HG03439 (cell line): ENCODE results near the gene COL19A1.
A peak's percentile ranks its signal among the peaks of the same experiment; 100 is the strongest.
"Not testable (repeated sequence)": the region's sequence is repeated elsewhere in the genome, so short reads cannot be mapped to it uniquely, and the experiment has no call there.

Source experiments
- ATAC-seq: cut with Tn5 transposase; IDR thresholded peaks from one replicate; pipeline ENCODE4 v1.9.1; 2021; ENCODE audit warnings: mild to moderate bottlenecking, moderate library complexity; ENCODE audit not compliant: unreplicated experiment

Gene COL19A1

DNA sequence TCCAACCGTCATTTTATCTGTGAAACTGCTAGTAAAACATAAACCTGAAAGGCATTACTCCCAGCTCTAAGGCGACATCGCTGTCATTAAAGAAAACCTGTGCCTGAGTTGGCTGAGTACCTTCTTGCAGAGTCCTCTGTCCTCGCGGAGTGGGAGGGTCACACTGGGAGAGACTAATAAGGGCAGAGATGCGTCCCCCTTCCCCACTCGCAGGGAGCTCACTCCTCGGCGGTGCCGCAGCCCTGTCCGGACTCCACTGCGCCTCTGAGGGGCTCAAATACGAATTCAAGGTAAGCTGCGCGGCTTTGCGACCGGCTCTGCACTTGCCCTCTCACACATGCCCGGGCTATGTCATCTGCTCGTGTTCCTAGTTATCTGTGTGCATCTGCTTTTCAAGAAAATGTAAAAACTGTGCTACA lies at the start of gene COL19A1:
COL19A1 (plus strand) TSS at position 206 of the 419 bp plus-strand sequence. CDS start 13,012 bp downstream, outside the sequence.
- ATAC-seq, result peak; percentile 61

DNA sequence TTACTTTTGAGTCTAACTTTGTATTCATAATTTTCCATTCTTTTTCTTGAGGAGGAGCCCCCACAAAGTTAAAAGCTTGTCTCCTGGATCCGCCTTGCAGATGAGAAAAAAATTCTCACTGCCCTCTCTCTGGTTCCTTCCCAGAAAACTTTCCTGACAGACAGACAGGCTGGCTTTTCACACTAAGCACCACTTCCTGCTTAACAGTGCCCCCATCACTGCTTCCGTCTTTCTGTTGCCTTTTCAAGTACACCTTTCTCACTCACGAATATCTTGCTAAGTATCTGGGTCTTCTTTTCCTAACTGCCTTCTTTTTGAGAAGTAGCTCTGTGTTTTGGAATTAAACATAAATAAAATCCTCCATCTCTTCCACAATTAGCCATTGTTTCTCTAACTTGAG lies 49.8 kb upstream of the COL19A1 start:
- ATAC-seq, result peak; percentile 47

DNA sequence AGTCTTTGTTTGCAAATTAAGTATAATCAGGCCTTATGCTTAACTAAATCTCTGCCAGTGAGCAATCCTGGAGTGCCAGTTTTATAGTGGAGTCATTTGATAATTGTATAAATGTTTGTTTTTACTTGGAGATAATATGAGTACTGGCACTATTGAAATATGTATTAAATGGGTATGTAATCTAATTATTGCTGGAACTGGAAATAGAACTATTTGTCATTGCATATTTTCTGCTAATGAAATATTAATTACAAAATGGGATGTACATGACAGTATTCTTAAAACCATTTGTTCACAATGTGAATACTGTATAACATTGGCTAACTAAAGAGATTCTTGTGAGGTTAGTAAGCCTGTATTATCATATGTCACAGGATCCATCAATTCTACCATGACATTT lies 49.0 kb upstream of the COL19A1 start:
- no peak for ATAC-seq

DNA sequence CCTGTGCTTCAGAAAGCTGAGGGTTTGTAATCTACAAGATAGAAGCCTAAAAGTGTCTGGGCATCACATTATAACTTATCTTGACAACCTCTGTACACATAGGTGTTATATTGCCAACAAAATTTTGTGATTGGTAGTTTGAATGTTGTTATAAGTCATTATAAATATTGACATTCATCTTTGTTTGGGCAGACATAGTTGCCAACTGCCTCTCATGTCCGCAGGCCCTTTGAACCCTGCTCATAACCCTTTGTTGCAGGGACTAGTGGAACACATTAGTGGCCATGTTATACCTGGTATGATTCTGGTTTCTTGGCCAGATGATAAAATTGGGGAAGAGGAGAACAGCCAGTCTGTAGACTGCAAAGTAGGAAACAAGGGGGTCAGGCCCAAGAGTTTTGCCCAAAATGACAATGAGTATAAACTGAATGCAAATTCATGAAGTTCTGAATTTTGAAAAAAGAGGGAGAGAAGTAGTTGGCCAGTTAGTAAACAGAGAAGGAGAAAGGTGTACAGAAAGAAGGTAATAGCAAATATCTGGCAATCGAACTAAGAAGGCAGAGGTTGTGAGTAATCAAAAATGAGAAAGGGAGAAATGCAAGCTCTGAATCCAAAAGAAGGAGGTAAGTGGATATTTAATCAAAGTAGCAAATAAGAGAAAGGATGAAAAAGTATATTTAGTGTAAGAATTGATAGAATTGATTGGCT lies 48.0 kb upstream of the COL19A1 start:
- ATAC-seq, result no peak

DNA sequence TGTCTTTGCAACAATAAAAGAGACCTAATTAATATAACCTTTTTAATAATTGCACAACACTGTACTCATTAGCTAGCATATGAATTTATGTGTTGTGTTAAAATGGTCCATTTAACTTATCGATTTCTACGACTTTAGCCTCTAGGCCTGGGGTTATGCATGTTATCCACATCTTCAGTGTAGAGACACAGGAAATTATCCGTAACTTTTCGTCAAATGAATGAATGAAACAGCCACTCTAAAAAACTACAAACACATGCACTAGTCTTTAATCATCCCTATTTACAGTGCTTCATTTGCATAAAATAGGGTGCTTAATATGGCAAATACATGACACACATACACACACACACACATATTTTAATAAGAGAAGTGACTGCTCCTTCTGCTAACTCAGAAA lies 47.2 kb upstream of the COL19A1 start:
- no peak for ATAC-seq

DNA sequence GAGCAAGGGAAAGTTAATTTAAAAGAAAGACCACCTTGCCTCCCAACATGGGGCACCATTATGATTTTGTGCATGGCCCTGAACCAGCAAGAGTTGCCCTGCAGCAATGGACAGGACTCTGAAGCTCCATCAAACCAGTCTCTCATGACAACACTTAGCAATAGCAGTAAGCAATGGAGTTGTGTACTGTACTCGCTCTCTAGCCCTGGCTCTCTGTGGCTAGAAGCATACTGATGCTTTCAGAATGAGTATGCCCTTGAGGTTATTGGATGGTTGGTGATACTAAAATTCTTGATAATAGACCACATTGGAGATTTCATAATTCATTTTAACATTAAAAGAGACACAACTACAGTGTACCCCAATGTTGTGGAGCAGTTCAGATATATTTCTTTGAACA lies 46.3 kb upstream of the COL19A1 start:
- no peak for ATAC-seq

DNA sequence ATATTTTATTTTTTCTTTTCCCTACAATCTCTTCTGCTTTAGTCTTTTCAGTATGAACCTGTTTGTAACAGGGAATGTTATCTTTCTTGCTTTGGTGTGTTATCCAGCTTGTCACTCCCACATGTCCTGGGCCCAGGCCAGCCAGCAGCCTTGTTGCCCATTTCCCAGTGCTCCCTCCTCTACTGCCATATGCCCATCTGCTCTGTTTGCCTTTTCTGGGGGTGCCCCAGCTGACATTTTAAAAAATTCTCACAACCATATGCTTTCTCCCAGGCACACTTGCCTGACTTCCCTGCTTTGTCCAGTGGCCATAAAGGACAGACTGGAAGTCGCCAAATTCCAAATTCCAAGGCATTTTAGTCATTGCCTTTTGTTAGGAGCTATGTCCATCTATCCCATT lies 45.9 kb upstream of the COL19A1 start:
- ATAC-seq, result no peak

DNA sequence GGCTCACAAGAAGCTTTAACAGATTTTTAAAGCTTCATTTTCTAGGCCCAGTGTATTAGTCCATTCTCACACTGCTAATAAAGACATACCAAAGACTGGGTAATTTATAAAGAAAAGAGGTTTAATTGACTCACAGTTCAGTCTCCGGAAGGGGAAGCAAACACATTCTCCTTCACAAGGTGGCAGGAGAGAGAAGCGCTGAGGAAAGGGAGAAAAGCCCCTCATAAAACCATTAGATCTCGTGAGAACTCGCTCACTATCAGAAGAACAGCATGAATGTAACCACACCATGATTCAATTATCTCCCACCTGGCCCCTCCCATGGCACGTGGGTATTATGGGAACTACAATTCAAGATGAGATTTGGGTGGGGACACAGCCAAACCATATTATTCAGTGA lies 42.0 kb upstream of the COL19A1 start:
- ATAC-seq, result not testable (repeated sequence)

DNA sequence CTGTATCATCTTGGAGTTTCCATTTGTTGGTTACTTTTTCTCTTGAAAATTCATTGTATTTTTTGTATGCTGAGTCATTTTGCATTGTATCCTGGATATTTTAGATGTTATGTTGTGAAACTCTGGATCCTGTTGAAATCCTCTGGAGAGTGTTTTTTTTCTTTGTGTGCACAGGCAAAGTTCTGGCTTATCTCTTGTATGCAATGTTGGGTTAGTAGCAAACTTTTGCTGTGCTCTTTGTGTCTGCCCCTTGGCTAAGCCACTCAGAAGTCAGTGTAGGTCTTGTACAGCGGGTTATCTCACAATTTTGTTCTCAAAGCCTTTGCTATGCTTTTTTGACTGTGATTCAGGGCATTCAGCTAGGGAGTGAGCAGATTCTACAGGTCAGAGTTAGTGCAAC lies 40.5 kb upstream of the COL19A1 start:
- no peak for ATAC-seq

DNA sequence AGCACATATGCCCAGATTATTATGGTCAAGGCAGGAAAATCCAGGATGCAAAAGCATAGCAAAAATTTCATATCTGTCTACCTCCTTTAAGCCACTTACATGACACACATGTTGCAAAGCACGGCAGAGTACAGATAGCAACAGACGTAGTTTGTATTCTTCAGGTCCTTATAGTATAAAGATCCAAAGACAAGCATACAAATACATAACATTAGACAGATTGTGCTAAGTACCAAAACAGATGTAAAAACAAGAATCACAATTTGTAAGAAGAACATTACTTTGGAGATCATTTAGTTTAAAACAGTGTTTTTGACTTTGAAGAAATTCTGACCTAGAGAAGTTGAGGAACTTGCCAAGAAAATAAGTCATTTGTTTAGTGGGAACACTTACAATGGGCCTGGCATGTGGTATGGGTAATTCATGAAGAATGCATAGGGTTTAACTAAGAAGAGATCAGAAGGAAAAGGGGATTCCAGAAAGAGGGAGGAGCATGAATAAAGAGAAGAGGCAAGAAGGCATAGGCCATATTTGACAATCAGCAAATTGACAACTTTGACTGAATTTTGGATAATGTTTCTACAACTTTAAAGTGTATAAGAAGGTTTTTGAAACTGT lies 39.0 kb upstream of the COL19A1 start:
- ATAC-seq, result no peak

DNA sequence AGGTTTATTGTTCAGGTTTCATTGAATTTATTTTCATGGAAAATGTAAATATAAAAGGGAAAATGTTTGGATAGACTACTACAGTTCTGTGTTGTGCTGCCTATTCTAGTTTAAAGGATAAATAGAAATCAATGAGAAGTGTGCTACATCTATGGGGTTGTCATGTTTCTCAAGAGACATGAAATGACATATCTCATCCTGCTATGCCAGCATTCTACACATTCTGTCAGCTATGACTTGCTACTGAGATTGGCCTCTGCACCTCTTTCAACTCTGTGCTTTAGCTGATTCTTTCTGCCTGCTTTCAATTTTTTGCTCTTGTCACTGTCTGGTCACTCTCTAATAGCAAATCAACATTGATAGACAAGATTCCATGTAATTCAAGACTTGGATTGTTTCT lies 33.8 kb upstream of the COL19A1 start:
- ATAC-seq, result no peak

DNA sequence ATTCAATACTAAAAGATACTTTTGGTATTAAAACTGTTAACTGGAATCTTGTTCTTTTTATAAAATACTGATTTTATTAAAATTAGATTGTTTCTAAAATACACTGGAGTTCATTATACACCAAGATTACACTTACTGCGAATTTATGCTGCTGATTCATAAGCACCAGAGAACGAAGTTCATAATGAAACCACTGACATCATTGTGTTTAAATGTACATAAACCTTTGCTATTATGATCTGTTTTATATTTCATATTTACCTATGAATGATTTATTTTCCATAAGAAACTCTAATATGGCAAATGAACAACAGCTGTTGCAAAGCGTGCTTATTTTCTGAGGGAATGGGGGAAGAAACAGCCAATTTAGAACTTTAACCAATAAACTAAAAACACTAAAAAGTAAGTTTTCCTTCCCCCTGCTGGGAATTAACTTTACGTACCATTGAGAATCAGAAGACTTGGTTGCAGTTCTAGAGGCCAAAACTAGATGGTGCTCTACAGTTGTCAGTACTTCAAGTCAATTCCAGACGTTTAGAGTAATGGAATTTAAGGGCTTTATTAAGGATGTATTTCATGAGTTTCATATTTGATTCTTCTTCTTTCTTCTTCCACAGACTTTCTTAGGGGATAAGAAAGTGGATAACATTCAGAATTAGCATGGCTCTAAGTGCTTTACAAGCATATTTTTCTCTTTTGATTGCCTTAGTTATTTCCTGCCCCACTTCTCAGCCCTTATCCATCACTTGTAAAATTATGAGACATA lies 30.8 kb upstream of the COL19A1 start:
- peak; percentile 88 for ATAC-seq

DNA sequence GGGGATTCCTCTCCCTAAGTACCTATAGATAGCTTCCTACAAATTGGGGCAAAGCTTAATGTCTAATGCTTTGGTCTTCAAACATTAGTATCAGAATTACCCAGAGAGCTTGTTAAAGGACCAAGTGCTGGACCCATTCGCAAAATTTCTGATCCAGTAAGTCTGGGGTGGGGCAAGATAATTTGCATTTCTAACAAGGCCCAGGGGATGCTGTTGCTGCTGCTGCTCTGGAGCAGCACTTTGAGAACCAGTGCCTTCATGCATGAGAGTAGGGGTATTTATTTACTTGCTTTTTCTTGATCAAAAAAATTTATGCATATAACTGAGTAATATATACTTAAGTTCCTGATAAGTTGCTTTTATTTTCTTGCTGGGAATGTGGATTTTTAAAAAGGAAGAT lies 24.5 kb upstream of the COL19A1 start:
- no peak for ATAC-seq

DNA sequence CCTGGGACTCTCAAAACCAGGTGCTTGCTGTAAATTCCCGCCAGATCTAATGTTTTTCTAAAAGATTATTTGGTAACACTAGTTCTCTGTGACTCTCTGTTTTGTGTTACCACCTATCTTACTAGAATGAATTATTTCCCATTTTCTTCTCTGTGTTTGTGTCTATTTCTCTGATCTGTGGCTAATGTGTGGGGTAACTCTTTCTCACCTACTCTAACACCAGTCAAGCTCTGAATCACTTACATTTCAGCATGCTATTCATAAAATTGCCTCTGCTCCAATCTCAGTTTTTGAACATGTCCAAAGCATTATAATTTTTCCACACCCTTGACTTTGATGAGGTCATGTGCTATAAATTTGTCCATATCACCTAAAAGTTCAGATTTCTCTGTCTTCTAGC lies 23.2 kb upstream of the COL19A1 start:
- no peak for ATAC-seq

DNA sequence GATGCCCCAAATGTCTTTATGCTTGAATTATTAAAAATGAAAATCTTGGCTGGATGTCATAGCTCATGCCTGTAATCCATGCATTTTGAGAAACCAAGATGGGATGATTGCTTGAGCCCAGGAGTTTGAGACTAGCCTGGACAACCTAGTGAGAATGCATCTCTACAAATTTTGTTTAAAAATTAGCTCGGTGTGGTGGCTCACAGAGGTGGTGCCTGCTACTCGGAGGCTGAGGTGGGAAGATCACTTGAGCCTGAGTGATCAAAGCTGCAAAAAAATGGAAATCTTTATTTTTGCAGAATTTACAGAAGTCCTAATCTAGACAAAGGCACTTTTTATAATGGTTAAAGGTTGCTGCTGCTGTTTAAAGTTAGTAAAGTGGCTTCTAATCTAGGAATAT lies 20.0 kb upstream of the COL19A1 start:
- ATAC-seq, result no peak

DNA sequence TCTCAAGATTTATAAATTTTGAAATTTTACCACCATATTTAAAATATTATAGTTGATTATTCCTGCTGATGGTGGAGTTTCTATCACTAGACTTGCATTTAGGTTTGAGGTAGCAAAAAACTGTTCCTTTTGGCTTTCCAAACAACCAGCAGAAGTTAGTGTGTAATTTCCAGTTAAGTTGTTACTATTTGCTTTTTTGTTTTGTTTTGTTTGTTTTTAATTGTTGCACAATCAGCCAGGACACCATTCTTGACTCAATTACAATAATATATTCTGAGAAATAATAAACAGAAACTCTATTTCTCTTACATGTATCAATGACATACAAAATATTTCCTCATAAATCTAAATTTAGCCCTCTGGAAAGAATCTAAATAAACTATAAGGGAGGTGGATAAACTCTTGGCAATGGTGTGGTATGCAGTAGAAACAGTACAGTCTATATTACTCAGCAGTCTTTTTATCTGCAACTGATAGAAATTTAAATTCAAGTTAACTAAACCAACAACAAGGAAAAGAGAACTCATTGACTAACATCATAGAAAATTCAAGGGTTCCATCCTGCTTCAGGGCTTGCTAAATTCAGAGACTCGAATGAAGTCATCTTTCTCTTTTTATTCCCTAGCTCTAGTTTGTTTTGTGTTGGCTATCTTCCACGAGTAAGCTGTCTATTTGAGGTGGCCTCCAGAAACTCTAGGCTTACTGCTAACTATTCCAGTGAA lies 19.4 kb upstream of the COL19A1 start:
- ATAC-seq, result no peak

DNA sequence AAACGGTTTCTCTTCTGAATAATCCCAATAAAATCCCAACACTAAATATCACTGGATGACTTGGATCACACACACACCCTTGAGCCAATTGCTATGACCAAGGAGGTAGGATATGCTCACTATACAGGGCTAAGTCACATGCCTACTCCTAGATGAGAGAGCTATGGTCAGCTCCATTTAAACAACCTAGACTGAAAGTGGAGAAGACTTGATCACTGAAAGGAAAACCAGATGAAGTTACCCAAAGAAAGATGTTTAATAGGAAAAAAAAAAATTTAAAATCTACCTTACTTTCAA lies 18.9 kb upstream of the COL19A1 start:
- no peak for ATAC-seq

DNA sequence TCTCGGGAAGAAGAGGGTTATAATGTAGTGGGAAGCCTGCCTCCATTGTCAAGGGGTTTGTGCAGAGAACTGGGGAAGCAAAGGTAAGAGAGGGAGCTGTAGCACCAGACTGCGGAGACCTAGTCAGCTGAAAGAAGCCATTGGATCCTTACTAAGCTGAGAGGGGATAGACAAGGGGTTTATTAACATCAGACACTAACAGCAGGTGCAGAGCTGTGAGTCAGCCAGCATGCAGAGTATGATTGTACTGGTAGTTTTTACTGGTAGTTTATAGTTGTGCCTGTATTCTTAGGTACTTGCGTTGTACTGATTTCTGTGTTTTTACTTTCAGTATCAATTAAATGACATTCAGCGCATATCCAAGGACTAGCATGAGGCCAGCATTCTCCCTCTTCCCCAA lies 17.8 kb upstream of the COL19A1 start:
- ATAC-seq, result no peak

DNA sequence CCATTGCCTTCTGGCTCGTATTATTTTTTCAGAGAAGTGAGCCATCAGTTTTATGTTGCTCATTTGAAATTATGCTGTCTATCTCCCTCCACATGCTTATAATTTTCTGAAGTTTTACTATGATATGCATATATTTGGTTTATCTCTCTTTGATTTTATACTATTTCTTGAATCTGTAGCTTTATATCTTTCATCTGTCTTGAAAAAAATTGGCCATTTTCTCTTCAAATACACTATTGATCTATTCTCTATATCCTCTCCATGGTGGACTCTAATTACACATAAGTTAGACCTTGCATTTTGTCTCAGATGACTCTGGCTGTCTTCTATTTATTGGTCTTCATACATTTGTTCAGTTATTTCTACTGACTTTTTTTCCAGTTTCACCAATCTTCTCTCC lies 13.7 kb upstream of the COL19A1 start:
- ATAC-seq, result no peak

DNA sequence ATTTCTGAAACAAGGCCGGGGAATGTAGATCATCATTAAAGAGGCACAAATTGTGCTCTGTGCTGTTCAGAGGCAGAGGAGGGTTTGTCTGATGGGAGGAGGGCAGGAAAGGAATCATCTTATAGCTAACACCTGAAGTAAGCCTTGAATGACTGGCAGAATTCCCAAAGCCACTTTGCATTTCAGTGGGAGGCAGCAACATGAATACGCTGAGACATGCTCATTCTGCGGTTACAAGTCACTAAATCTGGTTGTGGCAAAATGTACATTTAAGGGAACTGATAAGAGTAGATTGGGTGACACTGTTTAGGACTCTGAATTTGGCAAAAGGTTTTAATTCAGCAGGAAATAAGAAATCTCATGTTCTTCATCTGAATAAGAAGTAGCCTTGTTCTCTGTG lies 4.4 kb upstream of the COL19A1 start:
- ATAC-seq, result no peak

DNA sequence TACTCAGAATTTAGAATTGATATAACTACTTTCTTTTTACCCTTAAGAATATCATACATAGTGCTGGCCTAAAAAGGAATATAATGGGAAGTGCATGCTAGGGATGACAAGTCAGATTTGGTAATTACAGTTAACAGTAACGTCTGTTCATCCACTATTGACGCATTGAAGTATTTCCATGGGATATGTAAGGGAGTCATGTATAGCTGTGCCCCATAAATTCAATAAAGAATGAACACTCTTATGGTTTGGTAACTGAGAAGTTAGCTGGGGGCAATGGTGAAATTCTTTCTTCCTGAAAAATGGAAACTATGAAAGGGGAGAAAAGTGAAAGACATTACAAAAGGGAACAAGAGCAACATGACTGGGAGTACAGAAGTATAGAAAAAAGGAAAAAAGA lies 2.6 kb upstream of the COL19A1 start:
- no peak for ATAC-seq

DNA sequence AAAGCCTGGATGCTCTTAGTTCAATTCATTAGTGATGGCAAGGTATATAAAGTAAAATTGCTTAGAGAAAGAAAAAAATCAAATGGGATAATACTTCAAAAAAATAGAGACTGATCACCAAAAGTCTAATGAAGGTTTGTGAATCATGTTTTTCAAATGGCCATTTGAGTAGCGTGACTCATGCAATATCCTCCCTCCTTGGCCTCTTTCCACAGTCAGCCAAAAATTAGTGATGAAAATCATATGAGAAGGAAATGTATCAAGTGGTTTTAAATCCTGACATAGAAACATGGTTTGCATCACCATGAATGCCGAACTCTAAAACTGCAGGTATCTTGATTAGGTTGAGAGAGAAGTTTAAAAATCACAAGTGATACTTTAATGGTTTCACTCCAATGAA lies 1.2 kb upstream of the COL19A1 start:
- ATAC-seq, result no peak
